Astrocyte (in vitro differentiated cells and primary cell): ENCODE measurements around the gene PER1.

Experiments used
- EZH2 ChIP-seq: IDR thresholded peaks from 2 replicates; pipeline ENCODE4 v1.6.1; 2012; ENCODE audit warnings: mild to moderate bottlenecking, low read length, inconsistent platforms; ENCODE audit not compliant: insufficient read depth
- TF ChIP-seq, protein P1 (sequence below): IDR thresholded peaks from 2 replicates; pipeline ENCODE4 v1.5.1; 2011; ENCODE audit warnings: low read depth, mild to moderate bottlenecking, inconsistent platforms, low read length, moderate library complexity; ENCODE audit not compliant: insufficient read depth

DNA sequence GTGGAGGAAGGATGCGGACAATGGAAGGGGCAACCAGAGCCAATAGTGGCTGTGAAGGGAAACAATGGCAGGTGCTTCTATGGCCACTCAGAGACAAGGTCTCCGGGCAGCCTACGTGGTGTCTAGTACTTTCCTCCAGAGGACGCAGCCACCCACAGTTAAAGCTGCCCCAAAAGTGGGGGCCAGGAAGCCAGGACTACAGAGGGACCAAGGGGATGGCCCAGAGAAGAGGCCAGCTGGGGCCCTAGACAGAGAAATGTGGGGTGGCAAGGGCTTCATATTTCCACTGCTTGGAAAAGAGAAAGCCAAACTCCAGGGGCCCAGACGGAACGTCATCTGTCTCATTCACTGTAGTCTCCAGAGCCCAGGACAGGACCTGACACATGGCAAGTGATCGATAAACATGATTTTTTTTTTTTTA is 837 bp upstream of the PER1 start:
- TF ChIP-seq, protein P1, sequence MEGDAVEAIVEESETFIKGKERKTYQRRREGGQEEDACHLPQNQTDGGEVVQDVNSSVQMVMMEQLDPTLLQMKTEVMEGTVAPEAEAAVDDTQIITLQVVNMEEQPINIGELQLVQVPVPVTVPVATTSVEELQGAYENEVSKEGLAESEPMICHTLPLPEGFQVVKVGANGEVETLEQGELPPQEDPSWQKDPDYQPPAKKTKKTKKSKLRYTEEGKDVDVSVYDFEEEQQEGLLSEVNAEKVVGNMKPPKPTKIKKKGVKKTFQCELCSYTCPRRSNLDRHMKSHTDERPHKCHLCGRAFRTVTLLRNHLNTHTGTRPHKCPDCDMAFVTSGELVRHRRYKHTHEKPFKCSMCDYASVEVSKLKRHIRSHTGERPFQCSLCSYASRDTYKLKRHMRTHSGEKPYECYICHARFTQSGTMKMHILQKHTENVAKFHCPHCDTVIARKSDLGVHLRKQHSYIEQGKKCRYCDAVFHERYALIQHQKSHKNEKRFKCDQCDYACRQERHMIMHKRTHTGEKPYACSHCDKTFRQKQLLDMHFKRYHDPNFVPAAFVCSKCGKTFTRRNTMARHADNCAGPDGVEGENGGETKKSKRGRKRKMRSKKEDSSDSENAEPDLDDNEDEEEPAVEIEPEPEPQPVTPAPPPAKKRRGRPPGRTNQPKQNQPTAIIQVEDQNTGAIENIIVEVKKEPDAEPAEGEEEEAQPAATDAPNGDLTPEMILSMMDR = no peak
- no peak for TF ChIP-seq EZH2
